H1 (cell line): ENCODE measurements around the gene CDS2. TPM values are rescaled to one million over a fixed set of nuclear protein-coding genes. Genes with fewer than 3 reads are reported as not detected.

Source experiments
- CTCF ChIA-PET: fragments of 300-600 bp; sonication (Branson Sonifier 250); formaldehyde crosslinking; loops from one replicate; lab custom pipeline; 2021; ENCODE audit not compliant: partially characterized antibody; lab: Charles Lee
- POLR2A ChIA-PET: fragments of 300-600 bp; sonication (Branson Sonifier 250); formaldehyde crosslinking; loops from one replicate; lab custom pipeline; 2021; ENCODE audit warnings: inconsistent platforms; ENCODE audit not compliant: partially characterized antibody; lab: Charles Lee
- DNase-seq, 2 experiments: peaks; one replicate each; pipeline versions ENCODE4 v3.0.0 to v3.0.0-alpha.2; 2010 to 2022; ENCODE audit warnings: low spot score in 2 of 2, low read depth in 1 of 2, mixed read lengths in 1 of 2
- FAIRE-seq: peaks from 2 replicates; lab custom pipeline; 2011; peaks lifted over from hg19 to GRCh38; lab: Jason Lieb, UNC
- H2AFZ ChIP-seq: 2 replicates; pipeline ENCODE4 v1.8.1; 2012; ENCODE audit warnings: low read length, inconsistent platforms
- H2AK5ac ChIP-seq: 2 replicates; pipeline ENCODE4 v1.6.1; 2013; ENCODE audit warnings: low read depth, low read length
- H2BK120ac ChIP-seq: replicated peaks from 2 replicates; pipeline ENCODE3; 2013; ENCODE audit warnings: low read depth, low read length, inconsistent platforms
- H2BK12ac ChIP-seq: 2 replicates; pipeline ENCODE4 v1.6.1; 2013; ENCODE audit warnings: low read depth, low read length
- H2BK15ac ChIP-seq: 2 replicates; pipeline ENCODE4 v1.6.1; 2013; ENCODE audit warnings: low read length
- H2BK20ac ChIP-seq: 2 replicates; pipeline ENCODE4 v1.6.1; 2013; ENCODE audit warnings: low read length
- H2BK5ac ChIP-seq: 2 replicates; pipeline ENCODE4 v1.6.1; 2013; ENCODE audit warnings: low read depth, low read length
- H3K14ac ChIP-seq: 2 replicates; pipeline ENCODE4 v1.6.1; 2013; ENCODE audit warnings: inconsistent platforms; ENCODE audit not compliant: insufficient read length
- H3K18ac ChIP-seq: 2 replicates; pipeline ENCODE4 v1.6.1; 2013; ENCODE audit warnings: low read length; ENCODE audit errors: extremely low read depth
- H3K23ac ChIP-seq: 2 replicates; pipeline ENCODE4 v1.6.1; 2013; ENCODE audit warnings: inconsistent platforms; ENCODE audit not compliant: insufficient read length
- H3K23me2 ChIP-seq: 2 replicates; pipeline ENCODE4 v1.6.1; 2013; ENCODE audit warnings: low read depth, low read length
- H3K27ac ChIP-seq: 2 replicates; pipeline ENCODE4 v1.6.1; 2011; ENCODE audit warnings: low read depth, low read length, inconsistent platforms
- H3K27me3 ChIP-seq, 4 experiments: replicated peaks in 1 of 4; 1 replicate in 1 of 4; 2 replicates in 3 of 4; pipeline versions ENCODE4 v1.6.1 to v1.8.1; 2011 to 2013; ENCODE audit warnings: low read length in 3 of 4, mild to moderate bottlenecking in 3 of 4, inconsistent platforms in 2 of 4, mixed read lengths in 2 of 4, moderate library complexity in 1 of 4; ENCODE audit not compliant: control insufficient read depth in 3 of 4, insufficient read depth in 3 of 4; ENCODE audit errors: extremely low read depth in 1 of 4
- H3K36me3 ChIP-seq, 4 experiments: 2 replicates each; pipeline versions ENCODE4 v1.6.1 to v1.8.1; 2011 to 2013; ENCODE audit warnings: mild to moderate bottlenecking in 4 of 4, low read length in 3 of 4, moderate library complexity in 2 of 4, control low read depth in 1 of 4, inconsistent platforms in 1 of 4; ENCODE audit not compliant: insufficient read depth in 4 of 4, control insufficient read depth in 2 of 4
- H3K4ac ChIP-seq: replicated peaks from 2 replicates; pipeline ENCODE3; 2013; ENCODE audit warnings: low read length, low read depth, mixed read lengths, inconsistent platforms; ENCODE audit not compliant: insufficient read length
- H3K4me1 ChIP-seq, 4 experiments: replicated peaks in 1 of 4; 1 replicate in 1 of 4; 2 replicates in 3 of 4; pipeline versions ENCODE4 v1.6.1 to v1.8.1; 2011 to 2013; ENCODE audit warnings: low read length in 3 of 4, inconsistent platforms in 2 of 4, mixed read lengths in 1 of 4; ENCODE audit not compliant: insufficient read depth in 4 of 4, control insufficient read depth in 3 of 4
- H3K4me2 ChIP-seq, 2 experiments: 2 replicates each; pipeline versions ENCODE4 v1.6.1 to v1.8.1; 2011 to 2013; ENCODE audit warnings: low read depth in 2 of 2, low read length in 2 of 2, control low read depth in 1 of 2, inconsistent platforms in 1 of 2, mild to moderate bottlenecking in 1 of 2; ENCODE audit not compliant: insufficient read depth in 1 of 2
- H3K4me3 ChIP-seq, 4 experiments: fragments of 200-600, 300-600 bp in 1 of 4; sonication (generic), shearing (Covaris generic), sonication (Bioruptor Twin) in 1 of 4; 2 replicates each; pipeline versions ENCODE4 v1.5.1 to v1.8.1; 2011 to 2016; ENCODE audit warnings: low read length in 4 of 4, low read depth in 3 of 4, control low read depth in 2 of 4, inconsistent platforms in 2 of 4, mild to moderate bottlenecking in 2 of 4, mixed read lengths in 1 of 4, moderate library complexity in 1 of 4; ENCODE audit not compliant: insufficient read depth in 2 of 4; ENCODE audit errors: extremely low read depth in 1 of 4
- H3K56ac ChIP-seq: replicated peaks from 2 replicates; pipeline ENCODE3; 2013; ENCODE audit warnings: low read depth, mild to moderate bottlenecking, mixed read lengths, low read length, inconsistent platforms; ENCODE audit not compliant: insufficient read length
- H3K79me1 ChIP-seq: 2 replicates; pipeline ENCODE4 v1.6.1; 2013; ENCODE audit warnings: low read depth, low read length, control low read depth
- H3K79me2 ChIP-seq, 2 experiments: 2 replicates each; pipeline versions ENCODE4 v1.6.1 to v1.8.1; 2012 to 2013; ENCODE audit warnings: low read length in 2 of 2, mild to moderate bottlenecking in 2 of 2, inconsistent platforms in 1 of 2; ENCODE audit not compliant: insufficient read depth in 2 of 2, control insufficient read depth in 1 of 2
- H3K9ac ChIP-seq, 4 experiments: replicated peaks in 1 of 4; 1 replicate in 1 of 4; 2 replicates in 3 of 4; pipeline versions ENCODE4 v1.6.1 to v1.8.1; 2011 to 2013; ENCODE audit warnings: low read depth in 3 of 4, low read length in 3 of 4, control low read depth in 2 of 4, mild to moderate bottlenecking in 2 of 4, moderate library complexity in 2 of 4, inconsistent platforms in 1 of 4; ENCODE audit errors: extremely low read depth in 1 of 4
- H3K9me3 ChIP-seq, 2 experiments: 2 replicates each; pipeline versions ENCODE4 v1.6.1 to v1.8.1; 2012 to 2013; ENCODE audit warnings: mild to moderate bottlenecking in 2 of 2, moderate library complexity in 2 of 2, control low read depth in 1 of 2, inconsistent platforms in 1 of 2, low read depth in 1 of 2, low read length in 1 of 2, mixed read lengths in 1 of 2; ENCODE audit not compliant: insufficient read depth in 2 of 2
- H4K20me1 ChIP-seq, 2 experiments: replicated peaks in 1 of 2; 2 replicates each; pipeline versions ENCODE3 to v1.8.1; 2011 to 2013; ENCODE audit warnings: inconsistent platforms in 2 of 2, low read length in 2 of 2, mild to moderate bottlenecking in 1 of 2; ENCODE audit not compliant: insufficient read depth in 2 of 2, control insufficient read depth in 1 of 2
- H4K5ac ChIP-seq: 2 replicates; pipeline ENCODE4 v1.6.1; 2013; ENCODE audit warnings: low read length, low read depth, mixed read lengths, inconsistent platforms; ENCODE audit not compliant: insufficient read length
- H4K8ac ChIP-seq: 2 replicates; pipeline ENCODE4 v1.8.0; 2013; ENCODE audit warnings: mild to moderate bottlenecking, moderate library complexity, low read length, inconsistent platforms; ENCODE audit not compliant: insufficient read depth; ENCODE audit errors: extremely low read depth
- H4K91ac ChIP-seq: replicated peaks from 2 replicates; pipeline ENCODE3; 2013; ENCODE audit warnings: low read length, mixed read lengths, inconsistent platforms; ENCODE audit not compliant: insufficient read length
- EP300 ChIP-seq, 2 experiments: IDR thresholded peaks; 1 replicate in 1 of 2; 2 replicates in 1 of 2; pipeline ENCODE4 v1.6.1; 2011 to 2012; ENCODE audit warnings: low read depth in 2 of 2, low read length in 2 of 2, mild to moderate bottlenecking in 2 of 2, borderline replicate concordance in 1 of 2, inconsistent platforms in 1 of 2, moderate library complexity in 1 of 2
- RAD21 ChIP-seq, 2 experiments: IDR thresholded peaks in 1 of 2; conservative IDR thresholded peaks in 1 of 2; 2 replicates each; pipeline ENCODE4 v1.6.1; 2011; ENCODE audit warnings: low read depth in 2 of 2, low read length in 2 of 2, improper control_type of control experiment in 1 of 2, inconsistent platforms in 1 of 2, mild to moderate bottlenecking in 1 of 2, moderate library complexity in 1 of 2
- SAP30 ChIP-seq: fragments of 300-600 bp; sonication (generic); IDR thresholded peaks from 2 replicates; pipeline ENCODE4 v1.7.1; 2012; ENCODE audit warnings: low read length, moderate library complexity, mild to moderate bottlenecking, inconsistent platforms; ENCODE audit not compliant: insufficient read depth, insufficient replicate concordance
- SP2 ChIP-seq: IDR thresholded peaks from 2 replicates; pipeline ENCODE4 v1.6.1; 2012; ENCODE audit warnings: mild to moderate bottlenecking, low read length, inconsistent platforms
- TAF7 ChIP-seq: optimal IDR thresholded peaks from 2 replicates; pipeline ENCODE3; 2011; ENCODE audit warnings: low read depth, mild to moderate bottlenecking, inconsistent platforms, low read length, moderate library complexity, borderline replicate concordance
- WGBS, 2 experiments: shearing (Covaris generic) in 1 of 2; methylation state at CpG; one replicate each; pipeline versions ENCODE4 v1.1.6 to v1.1.7; 2013 to 2015; ENCODE audit warnings: low lambda C conversion rate in 2 of 2, mixed read lengths in 2 of 2, inconsistent platforms in 1 of 2, low coverage in 1 of 2, missing lambda C conversion rate in 1 of 2; ENCODE audit not compliant: insufficient replicate concordance in 2 of 2, insufficient coverage in 1 of 2, insufficient read length in 1 of 2; ENCODE audit errors: extremely low coverage in 1 of 2, missing lambda C conversion rate in 1 of 2; 5-methylcytosine and 5-hydroxymethylcytosine counted together
- polyA plus RNA-seq, 7 experiments: library from polyadenylated mRNA; depleted of rRNA in 3 of 7; stranded (reverse) in 5 of 7; unstranded in 2 of 7; fragments of >200 nt in 5 of 7; fragments of 200-250 nt in 2 of 7; gene quantifications; 1 replicate in 5 of 7; 2 replicates in 1 of 7; 4 replicates in 1 of 7; pipeline versions ENCODE4 v1.2.1 to v1.2.3, GENCODE V29; 2011 to 2013; ENCODE audit warnings: missing spikeins in 2 of 7, mixed read lengths in 2 of 7
- total RNA-seq: library from RNA; stranded (reverse); fragmentation: NEBNext Ultra II Directional; extraction: Animal tissue kit (Norgen Biotek cat#: 25700); gene quantifications from 2 replicates; pipeline ENCODE4 v1.2.1, GENCODE V29; 2021
- TF ChIP-seq, protein P1 (sequence below): IDR thresholded peaks from 2 replicates; pipeline ENCODE4 v1.6.1; 2012; ENCODE audit warnings: inconsistent platforms
- TF ChIP-seq, protein P2 (sequence below), 3 experiments: IDR thresholded peaks; 1 replicate in 2 of 3; 2 replicates in 1 of 3; pipeline versions ENCODE4 v1.5.1 to v1.6.1; 2011; ENCODE audit warnings: low read length in 3 of 3, mild to moderate bottlenecking in 3 of 3, inconsistent platforms in 2 of 3, low read depth in 1 of 3, moderate library complexity in 1 of 3; ENCODE audit not compliant: insufficient read depth in 1 of 3; ENCODE audit errors: control extremely low read depth in 1 of 3

Gene CDS2
- total and polyA plus RNA-seq, 2 of the 8 experiments (the other 6 are each of a cell fraction or from before 2014, with no cell fraction given) = 54.0 to 56.2 TPM

DNA sequence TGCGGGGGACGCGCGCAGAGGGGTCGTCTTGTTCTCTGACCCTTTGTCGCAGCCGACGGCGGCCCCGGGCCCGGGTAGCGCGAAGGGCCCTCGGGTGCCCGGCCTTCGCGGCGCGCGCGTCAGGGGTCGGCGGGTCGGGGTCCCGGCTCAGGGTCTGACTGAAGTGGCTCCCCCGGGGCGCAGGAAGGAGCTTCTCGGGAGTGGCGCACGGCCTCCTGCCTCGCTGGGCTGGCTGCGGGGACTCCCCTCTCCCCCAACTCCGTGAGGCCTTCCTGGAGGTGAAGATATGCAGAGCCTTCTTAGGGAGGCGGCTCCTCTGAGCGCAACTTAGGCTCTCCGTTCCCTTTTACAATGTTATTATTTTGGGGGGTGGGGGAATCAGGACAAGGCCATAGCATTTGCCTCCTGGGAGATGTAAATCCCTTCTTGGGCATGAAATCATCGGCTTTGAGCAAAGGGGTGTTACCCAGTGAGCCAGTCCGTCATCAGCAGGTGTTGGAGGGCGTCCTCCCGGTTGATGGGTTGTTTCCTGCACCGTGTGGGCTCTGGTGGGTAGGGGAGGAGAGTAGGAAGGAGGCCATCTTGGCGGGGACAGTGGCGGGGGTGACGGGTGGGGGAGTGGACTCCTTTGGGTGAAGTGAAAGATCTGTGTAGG lies 523 bp downstream of the CDS2 start:
- no peak for FAIRE-seq
- CTCF ChIA-PET = interaction anchor here (1.1 to 12.3 kb wide), 17 partner anchors 8 to 190 kb away, joined by 3 to 122 read pairs (median 9); partner anchors contain the start of gene PROKR2
- H2BK120ac ChIP-seq = no peak overlapping the region
- H3K4me2 ChIP-seq = peak overlapping the region; percentile 81 to 98
- no peaks in the 10 kb centered on the region for H4K20me1 ChIP-seq
- peak in 1 of 2 experiments; percentile 57 for DNase-seq
- no peak overlapping the region for H3K23ac ChIP-seq
- no peaks in the 10 kb centered on the region for H3K27me3 ChIP-seq
- H3K27ac ChIP-seq = peak overlapping the region; percentile 58; the same call in 1 of the 2 replicates
- H3K4me3 ChIP-seq = peak overlapping the region; percentile 74 to 86 (median 83)
- peaks cover 0 to 7% (median 2%) of the 10 kb centered on the region in 4 experiments; a peak in 2 of 7 replicates for H3K4me1 ChIP-seq
- H2BK15ac ChIP-seq = no peak overlapping the region; the same call in 1 of the 2 replicates
- peak overlapping the region; percentile 68 to 94 (median 81) for H3K9ac ChIP-seq
- no peak overlapping the region for H2AK5ac ChIP-seq
- H4K91ac ChIP-seq = no peak overlapping the region
- no peak overlapping the region for H3K56ac ChIP-seq
- H3K14ac ChIP-seq = no peak overlapping the region
- no peaks in the 10 kb centered on the region for H3K36me3 ChIP-seq
- peaks cover 8% of the 10 kb centered on the region for H3K23me2 ChIP-seq
- H3K79me2 ChIP-seq = peaks cover 6 to 44% of the 10 kb centered on the region in 2 experiments; a peak in 3 of 4 replicates
- H4K5ac ChIP-seq = no peak overlapping the region
- H3K18ac ChIP-seq = peak overlapping the region; percentile 75
- no peaks in the 10 kb centered on the region for H3K9me3 ChIP-seq
- 4% methylated on average over 44 of the region's 44 CpGs; no CpG with 5 or more reads in 1 of the 2 experiments for WGBS, 2 experiments
- no peak overlapping the region for H3K4ac ChIP-seq
- H2BK12ac ChIP-seq = peak overlapping the region; percentile 29; the same call in 1 of the 2 replicates
- peak overlapping the region; percentile 39; the same call in 1 of the 2 replicates for H4K8ac ChIP-seq
- H2BK5ac ChIP-seq = peak overlapping the region; percentile 82
- H3K79me1 ChIP-seq = peaks cover 5% of the 10 kb centered on the region; the same call in 1 of the 2 replicates
- no peak overlapping the region for H2BK20ac ChIP-seq
- POLR2A ChIA-PET = interaction anchor here (1.3 to 2.7 kb wide), 5 partner anchors 42 to 78 kb away, joined by 3 to 10 read pairs (median 5); no protein-coding TSS in a partner anchor
- H2AFZ ChIP-seq = peak overlapping the region; percentile 87; the same call in 1 of the 2 replicates
- TF ChIP-seq TAF7 (no peak), SAP30 (peak; percentile 45), SP2 (no peak), RAD21 (IDR thresholded peaks at IDR 0.05 in 1 of 2, conservative IDR thresholded peaks at IDR 0.05 in 1 of 2; ENCODE audit: low read depth in 2 of 2, low read length in 2 of 2) (no peak), EP300 (IDR thresholded peaks at IDR 0.05; ENCODE audit: borderline replicate concordance in 1 of 2, low read depth in 2 of 2, low read length in 2 of 2) (no peak)
- TF ChIP-seq, protein P1, sequence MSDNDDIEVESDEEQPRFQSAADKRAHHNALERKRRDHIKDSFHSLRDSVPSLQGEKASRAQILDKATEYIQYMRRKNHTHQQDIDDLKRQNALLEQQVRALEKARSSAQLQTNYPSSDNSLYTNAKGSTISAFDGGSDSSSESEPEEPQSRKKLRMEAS = peak; percentile 34; the same call in 1 of the 2 replicates
- TF ChIP-seq, protein P2, sequence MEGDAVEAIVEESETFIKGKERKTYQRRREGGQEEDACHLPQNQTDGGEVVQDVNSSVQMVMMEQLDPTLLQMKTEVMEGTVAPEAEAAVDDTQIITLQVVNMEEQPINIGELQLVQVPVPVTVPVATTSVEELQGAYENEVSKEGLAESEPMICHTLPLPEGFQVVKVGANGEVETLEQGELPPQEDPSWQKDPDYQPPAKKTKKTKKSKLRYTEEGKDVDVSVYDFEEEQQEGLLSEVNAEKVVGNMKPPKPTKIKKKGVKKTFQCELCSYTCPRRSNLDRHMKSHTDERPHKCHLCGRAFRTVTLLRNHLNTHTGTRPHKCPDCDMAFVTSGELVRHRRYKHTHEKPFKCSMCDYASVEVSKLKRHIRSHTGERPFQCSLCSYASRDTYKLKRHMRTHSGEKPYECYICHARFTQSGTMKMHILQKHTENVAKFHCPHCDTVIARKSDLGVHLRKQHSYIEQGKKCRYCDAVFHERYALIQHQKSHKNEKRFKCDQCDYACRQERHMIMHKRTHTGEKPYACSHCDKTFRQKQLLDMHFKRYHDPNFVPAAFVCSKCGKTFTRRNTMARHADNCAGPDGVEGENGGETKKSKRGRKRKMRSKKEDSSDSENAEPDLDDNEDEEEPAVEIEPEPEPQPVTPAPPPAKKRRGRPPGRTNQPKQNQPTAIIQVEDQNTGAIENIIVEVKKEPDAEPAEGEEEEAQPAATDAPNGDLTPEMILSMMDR (IDR thresholded peaks at IDR 0.05; ENCODE audit: control extremely low read depth in 1 of 3, insufficient read depth in 1 of 3, low read depth in 1 of 3, low read length in 3 of 3) = no peak
